AG04449 (cell line): ENCODE results near the gene SRSF5.

Source experiments
- CTCF ChIA-PET: fragments of 350-600 bp; formaldehyde crosslinking; extraction: SDS; loops from one replicate; lab custom pipeline; 2021; ENCODE audit warnings: antibody characterized with exemption; lab: Yijun Ruan, JAX
- POLR2A ChIA-PET: fragments of 400-600, 350-600 bp; formaldehyde crosslinking; extraction: SDS; loops from one replicate; lab custom pipeline; 2020; ENCODE audit warnings: antibody characterized with exemption, inconsistent platforms; lab: Yijun Ruan, JAX
- DNase-seq: peaks from one replicate; pipeline ENCODE4 v3.0.0-alpha.2; 2010; ENCODE audit warnings: low read depth, low spot score
- H3K4me3 ChIP-seq: 2 replicates; pipeline ENCODE4 v1.5.1; 2011; ENCODE audit warnings: low read depth, mild to moderate bottlenecking, control low read depth, low read length
- TF ChIP-seq, protein P1 (sequence below): IDR thresholded peaks from one replicate; pipeline ENCODE4 v1.5.1; 2011; ENCODE audit warnings: mild to moderate bottlenecking, moderate library complexity, low read length, control low read depth, inconsistent platforms; ENCODE audit not compliant: insufficient read depth; ENCODE audit errors: missing control alignments

Gene SRSF5

DNA sequence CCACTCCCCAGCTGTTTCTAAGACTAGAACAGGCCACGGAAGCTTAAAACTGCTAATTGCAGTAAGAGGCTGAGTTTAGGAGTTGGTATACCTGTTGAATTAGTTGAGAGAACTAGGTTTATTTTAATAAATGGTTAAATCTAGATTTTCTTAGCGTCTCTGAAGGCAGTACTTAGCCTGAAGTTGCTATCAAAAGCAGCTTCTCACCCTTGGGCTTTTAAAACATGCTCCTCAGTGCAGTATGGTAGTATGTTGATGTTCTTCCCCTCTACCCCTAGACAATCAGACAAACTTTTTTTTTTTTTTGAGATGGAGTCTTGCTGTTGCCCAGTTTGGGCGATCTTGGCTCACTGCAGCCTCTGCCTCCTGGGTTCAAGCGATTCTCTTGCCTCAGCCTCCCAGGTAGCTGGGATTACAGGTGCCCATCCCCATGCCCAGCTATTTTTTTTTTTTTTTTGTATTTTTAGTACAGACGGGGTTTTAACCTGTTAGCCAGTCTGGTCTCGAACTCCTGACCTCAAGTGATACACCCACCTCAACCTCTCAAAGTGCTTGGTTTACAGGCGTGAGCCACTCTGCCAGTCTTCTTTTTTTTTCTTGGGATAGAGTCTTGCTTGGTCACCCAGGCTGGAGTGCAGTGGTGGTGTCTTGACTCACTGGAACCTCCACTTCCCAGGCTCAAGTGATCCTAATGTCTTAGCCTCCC is 6.8 kb downstream of the SRSF5 start:
- no peak for DNase-seq
- TF ChIP-seq, protein P1, sequence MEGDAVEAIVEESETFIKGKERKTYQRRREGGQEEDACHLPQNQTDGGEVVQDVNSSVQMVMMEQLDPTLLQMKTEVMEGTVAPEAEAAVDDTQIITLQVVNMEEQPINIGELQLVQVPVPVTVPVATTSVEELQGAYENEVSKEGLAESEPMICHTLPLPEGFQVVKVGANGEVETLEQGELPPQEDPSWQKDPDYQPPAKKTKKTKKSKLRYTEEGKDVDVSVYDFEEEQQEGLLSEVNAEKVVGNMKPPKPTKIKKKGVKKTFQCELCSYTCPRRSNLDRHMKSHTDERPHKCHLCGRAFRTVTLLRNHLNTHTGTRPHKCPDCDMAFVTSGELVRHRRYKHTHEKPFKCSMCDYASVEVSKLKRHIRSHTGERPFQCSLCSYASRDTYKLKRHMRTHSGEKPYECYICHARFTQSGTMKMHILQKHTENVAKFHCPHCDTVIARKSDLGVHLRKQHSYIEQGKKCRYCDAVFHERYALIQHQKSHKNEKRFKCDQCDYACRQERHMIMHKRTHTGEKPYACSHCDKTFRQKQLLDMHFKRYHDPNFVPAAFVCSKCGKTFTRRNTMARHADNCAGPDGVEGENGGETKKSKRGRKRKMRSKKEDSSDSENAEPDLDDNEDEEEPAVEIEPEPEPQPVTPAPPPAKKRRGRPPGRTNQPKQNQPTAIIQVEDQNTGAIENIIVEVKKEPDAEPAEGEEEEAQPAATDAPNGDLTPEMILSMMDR, result no peak
- POLR2A ChIA-PET, result no interaction called here
- CTCF ChIA-PET, result interaction anchor here (1.4 to 2.8 kb wide), 2 partner anchors 188 to 194 kb away, joined by 6 to 8 read pairs; no protein-coding TSS in a partner anchor
- no peak overlapping the region for H3K4me3 ChIP-seq

DNA sequence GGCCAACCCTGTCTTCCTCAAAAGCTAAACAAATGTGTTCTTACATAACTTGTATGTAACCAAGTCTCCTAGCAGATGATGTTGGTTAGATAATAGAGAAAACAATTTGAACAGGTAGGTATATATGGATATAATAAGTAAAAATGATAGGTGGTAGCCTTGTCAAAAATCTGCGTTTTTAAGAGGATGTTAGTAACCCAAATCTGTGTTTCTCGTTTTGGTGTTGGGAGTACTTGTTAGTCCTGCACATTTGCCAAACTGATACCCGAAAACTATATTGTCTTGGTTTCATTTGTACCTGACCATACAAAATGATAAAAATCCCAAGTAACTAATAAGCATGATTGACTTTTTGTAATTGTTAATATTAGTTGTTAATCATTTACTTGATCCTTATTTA is 8.1 kb downstream of the SRSF5 start:
- DNase-seq, result no peak
- no peak overlapping the region for H3K4me3 ChIP-seq
- ChIA-PET POLR2A (no interaction called here), CTCF (no interaction called here)
- TF ChIP-seq, protein P1, result no peak

DNA sequence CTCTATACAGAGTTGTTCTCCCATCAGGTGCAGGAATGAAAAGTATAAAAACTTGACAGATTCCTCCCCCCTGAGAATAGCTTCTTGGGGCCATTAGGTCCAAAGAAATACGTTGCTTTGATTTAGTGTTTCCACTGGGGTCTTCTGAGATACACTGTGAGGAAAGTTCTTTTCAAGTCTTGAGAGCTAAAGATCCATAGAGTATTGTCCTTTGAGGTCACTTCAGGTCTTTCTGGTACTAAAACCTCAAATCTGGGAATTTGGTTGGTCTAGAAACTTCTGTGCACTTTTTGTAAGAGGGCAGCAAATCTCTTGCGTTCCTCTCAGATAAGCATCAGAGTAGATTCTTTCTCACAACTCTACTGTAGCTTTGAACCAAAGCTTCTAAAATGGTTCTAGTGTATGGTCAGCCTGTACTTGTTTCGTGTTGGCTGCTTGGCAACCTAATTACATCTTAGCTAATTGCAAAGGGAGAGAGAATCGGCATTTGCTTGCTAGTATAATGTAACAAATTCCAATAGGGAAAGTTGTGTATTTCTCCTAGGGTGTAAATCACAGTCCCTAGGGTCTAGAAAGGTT is 10.0 kb downstream of the SRSF5 start:
- TF ChIP-seq, protein P1, result no peak
- CTCF ChIA-PET, result no interaction called here
- no peak overlapping the region for H3K4me3 ChIP-seq
- no peak for DNase-seq
- POLR2A ChIA-PET, result interaction anchor here (1.2 kb wide), 1 partner anchor 9 kb away, joined by 4 read pairs; the partner anchor contains the start of gene SRSF5

DNA sequence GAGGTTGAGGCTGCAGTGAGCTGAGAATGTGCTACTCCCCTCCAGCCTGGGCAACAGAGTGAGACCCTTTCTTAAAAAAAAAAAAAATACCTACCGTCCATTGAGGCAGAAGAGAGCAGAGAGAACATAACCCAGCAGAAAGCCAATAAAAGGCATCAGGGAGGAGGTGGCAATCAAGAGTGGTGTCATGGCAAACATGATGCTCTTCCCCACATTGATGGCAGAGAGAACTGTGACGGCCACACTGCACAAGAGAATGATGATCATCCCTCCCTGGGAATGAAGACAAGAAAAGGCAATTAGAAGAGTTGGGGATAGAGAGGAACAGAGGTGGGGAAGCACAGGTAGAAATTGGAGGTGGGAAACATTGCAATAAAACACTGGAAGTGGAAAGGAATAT is 12.1 kb downstream of the SRSF5 start:
- POLR2A ChIA-PET, result no interaction called here
- no peak for DNase-seq
- no peak overlapping the region for H3K4me3 ChIP-seq
- TF ChIP-seq, protein P1, result no peak
- CTCF ChIA-PET, result no interaction called here

DNA sequence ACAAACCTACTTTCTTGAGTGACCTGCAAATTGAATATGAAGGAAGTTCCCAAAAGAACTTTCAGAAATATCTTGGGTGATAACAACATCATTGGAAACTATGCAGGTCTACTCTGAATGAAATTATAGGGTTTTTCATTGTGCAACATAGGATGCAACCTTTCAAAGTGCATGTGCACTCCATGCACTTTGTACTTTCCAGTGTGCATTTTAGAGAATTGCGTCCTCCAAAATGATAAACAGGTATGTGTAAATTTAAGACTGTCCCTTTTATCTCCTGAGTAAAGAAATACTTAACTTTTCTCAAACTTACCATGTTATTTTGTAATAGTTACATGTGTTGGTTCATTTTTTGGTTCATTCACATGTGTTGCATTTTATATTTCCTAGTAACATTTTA is 13.2 kb downstream of the SRSF5 start:
- no peak overlapping the region for H3K4me3 ChIP-seq
- ChIA-PET POLR2A (no interaction called here), CTCF (interaction anchor here (1.9 kb wide), 1 partner anchor 8 kb away, joined by 4 read pairs; no protein-coding TSS in a partner anchor)
- no peak for DNase-seq
- TF ChIP-seq, protein P1, result no peak

DNA sequence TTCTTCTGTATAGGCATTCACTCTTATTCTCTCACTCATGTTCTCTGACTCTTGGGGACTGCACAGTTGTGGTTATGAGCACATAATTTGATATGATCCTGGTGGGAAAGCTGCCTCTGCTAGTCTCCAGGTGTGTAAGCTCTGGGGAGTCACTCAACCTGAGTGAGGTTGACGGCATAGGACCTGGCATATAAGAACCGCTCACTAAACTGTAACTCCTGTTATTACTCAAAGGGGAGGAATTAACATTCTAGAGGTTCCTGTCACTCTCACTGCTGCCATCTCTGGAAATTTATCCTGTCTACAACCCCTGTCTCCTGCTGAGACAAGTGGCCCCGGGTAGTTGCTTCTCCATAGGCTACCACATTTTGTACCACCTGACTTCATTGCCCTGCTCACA is 14.0 kb downstream of the SRSF5 start:
- ChIA-PET CTCF (interaction anchor here (1.9 kb wide), 1 partner anchor 9 kb away, joined by 4 read pairs; no protein-coding TSS in a partner anchor), POLR2A (no interaction called here)
- TF ChIP-seq, protein P1, result no peak
- H3K4me3 ChIP-seq, result no peak overlapping the region
- DNase-seq, result no peak
